ENCODE data around the gene ZNF724.

DNA sequence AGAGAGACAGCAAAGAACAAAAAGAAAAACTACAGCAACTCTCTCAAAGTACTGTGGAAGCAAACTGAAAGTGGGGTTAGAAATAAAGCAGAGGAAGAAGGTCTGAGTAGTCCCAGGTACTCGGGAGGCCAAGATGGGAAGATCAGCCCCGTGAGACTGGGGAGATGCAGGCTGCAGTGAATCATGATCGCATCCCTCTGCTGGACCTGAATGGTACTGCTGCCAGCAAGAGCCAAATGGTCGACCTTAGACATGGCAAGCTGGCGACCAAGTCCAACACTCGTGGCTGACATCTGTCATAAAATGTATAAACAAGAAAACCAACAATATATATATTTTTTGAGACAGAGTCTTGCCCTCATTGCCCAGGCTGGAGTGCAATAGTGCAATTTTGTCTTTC lies 33.7 kb upstream of the ZNF724 start:
- TF ChIP-seq POLR2A (IDR thresholded peaks at IDR 0.05) = no peak
- TF ChIP-seq, protein P1, sequence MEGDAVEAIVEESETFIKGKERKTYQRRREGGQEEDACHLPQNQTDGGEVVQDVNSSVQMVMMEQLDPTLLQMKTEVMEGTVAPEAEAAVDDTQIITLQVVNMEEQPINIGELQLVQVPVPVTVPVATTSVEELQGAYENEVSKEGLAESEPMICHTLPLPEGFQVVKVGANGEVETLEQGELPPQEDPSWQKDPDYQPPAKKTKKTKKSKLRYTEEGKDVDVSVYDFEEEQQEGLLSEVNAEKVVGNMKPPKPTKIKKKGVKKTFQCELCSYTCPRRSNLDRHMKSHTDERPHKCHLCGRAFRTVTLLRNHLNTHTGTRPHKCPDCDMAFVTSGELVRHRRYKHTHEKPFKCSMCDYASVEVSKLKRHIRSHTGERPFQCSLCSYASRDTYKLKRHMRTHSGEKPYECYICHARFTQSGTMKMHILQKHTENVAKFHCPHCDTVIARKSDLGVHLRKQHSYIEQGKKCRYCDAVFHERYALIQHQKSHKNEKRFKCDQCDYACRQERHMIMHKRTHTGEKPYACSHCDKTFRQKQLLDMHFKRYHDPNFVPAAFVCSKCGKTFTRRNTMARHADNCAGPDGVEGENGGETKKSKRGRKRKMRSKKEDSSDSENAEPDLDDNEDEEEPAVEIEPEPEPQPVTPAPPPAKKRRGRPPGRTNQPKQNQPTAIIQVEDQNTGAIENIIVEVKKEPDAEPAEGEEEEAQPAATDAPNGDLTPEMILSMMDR (IDR thresholded peaks at IDR 0.05) = peak in 5 of 7 experiments; percentile 12 to 74 (median 65)

Measured in stomach (tissue), 4 donors.